Testis (tissue), 2 donors: ENCODE results near the gene RGS16.

ENCODE experiments used
- CTCF ChIP-seq, 3 experiments: fragments of 450-650 bp in 2 of 3; fragments of 200-600 bp in 1 of 3; sonication (generic) in 1 of 3; IDR thresholded peaks; one replicate each; pipeline ENCODE4 v1.5.1; 2016 to 2019; ENCODE audit warnings: antibody characterized with exemption in 3 of 3, mild to moderate bottlenecking in 2 of 3, moderate library complexity in 1 of 3
- POLR2A ChIP-seq: fragments of 450-650 bp; IDR thresholded peaks from one replicate; pipeline ENCODE4 v1.6.1; 2017; ENCODE audit warnings: antibody characterized with exemption, mild to moderate bottlenecking, moderate library complexity

- TF ChIP-seq CTCF (IDR thresholded peaks at IDR 0.05): peak in 2 of 3 experiments; percentile 7 to 32
- TF ChIP-seq POLR2A: no peak
These were observed 4.8 kb downstream of the RGS16 start for GRCh38 chr1:182599339-182599738.
